ENCODE data around the gene TMC4.

Gene TMC4

GRCh38 chr19:54156490-54156889 is 16.5 kb downstream of the TMC4 start:
- peaks cover 42% of the 10 kb centered on the region for H3K36me3 ChIP-seq (ENCODE audit: control insufficient read depth, insufficient read depth, low read length)
- no peak for DNase-seq (ENCODE audit: extremely low read depth, insufficient read length)
- no peaks in the 10 kb centered on the region for H3K27me3 ChIP-seq (replicated peaks; ENCODE audit: control insufficient read depth, insufficient read depth, low read length)
- H3K4me3 ChIP-seq (replicated peaks; ENCODE audit: low read depth, low read length), result no peak overlapping the region
- TF ChIP-seq, protein P1, sequence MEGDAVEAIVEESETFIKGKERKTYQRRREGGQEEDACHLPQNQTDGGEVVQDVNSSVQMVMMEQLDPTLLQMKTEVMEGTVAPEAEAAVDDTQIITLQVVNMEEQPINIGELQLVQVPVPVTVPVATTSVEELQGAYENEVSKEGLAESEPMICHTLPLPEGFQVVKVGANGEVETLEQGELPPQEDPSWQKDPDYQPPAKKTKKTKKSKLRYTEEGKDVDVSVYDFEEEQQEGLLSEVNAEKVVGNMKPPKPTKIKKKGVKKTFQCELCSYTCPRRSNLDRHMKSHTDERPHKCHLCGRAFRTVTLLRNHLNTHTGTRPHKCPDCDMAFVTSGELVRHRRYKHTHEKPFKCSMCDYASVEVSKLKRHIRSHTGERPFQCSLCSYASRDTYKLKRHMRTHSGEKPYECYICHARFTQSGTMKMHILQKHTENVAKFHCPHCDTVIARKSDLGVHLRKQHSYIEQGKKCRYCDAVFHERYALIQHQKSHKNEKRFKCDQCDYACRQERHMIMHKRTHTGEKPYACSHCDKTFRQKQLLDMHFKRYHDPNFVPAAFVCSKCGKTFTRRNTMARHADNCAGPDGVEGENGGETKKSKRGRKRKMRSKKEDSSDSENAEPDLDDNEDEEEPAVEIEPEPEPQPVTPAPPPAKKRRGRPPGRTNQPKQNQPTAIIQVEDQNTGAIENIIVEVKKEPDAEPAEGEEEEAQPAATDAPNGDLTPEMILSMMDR (IDR thresholded peaks at IDR 0.05; ENCODE audit: insufficient read depth, low read length, poor library complexity, severe bottlenecking), result no peak

GRCh38 chr19:54155694-54156093 is 17.3 kb downstream of the TMC4 start:
- Histone ChIP-seq H3K27me3 (replicated peaks; ENCODE audit: control insufficient read depth, insufficient read depth, low read length) (no peaks in the 10 kb centered on the region), H3K4me3 (replicated peaks; ENCODE audit: low read depth, low read length) (no peak overlapping the region), H3K36me3 (ENCODE audit: control insufficient read depth, insufficient read depth, low read length) (peaks cover 46% of the 10 kb centered on the region)
- TF ChIP-seq, protein P1 (IDR thresholded peaks at IDR 0.05; ENCODE audit: insufficient read depth, low read length, poor library complexity, severe bottlenecking), result no peak
- DNase-seq (ENCODE audit: extremely low read depth, insufficient read length), result no peak

DNA sequence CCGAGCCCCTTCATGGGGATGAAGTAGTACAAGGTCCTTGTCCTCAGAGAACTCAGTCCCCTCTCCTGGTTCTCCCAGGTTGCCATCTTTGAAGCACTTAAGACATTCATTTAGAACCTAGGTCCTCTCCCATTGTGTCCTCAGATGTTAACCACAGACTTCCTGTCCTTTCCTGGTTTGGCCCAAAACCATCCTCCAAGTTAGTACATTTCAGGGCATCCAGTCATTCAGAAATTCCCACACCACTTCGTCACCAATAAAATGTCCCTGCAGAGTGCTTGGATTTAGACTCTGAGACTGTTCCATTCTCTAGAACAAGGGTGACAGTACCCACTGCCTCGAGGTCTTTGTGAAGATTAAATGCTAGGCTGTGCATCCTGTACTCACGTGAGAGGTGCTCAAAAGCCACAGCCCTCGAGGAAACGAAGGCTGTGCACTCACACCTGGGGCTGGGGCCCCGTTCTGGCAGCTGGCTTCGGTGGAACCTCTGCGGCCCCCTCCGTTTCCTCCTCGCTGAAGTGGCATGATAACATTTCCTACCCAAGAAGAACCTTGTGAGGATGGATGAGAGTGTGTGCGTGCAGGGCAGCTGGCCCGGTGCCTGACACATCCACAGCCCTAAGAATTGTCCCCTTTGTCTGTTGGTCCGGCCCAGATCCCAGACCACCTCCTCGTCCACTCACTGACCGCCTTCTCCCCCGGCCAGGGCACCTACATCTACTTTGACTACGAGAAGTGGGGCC is 18.2 kb downstream of the TMC4 start:
- TF ChIP-seq, protein P1 (IDR thresholded peaks at IDR 0.05; ENCODE audit: insufficient read depth, low read length, poor library complexity, severe bottlenecking), result no peak
- Histone ChIP-seq H3K27me3 (replicated peaks; ENCODE audit: control insufficient read depth, insufficient read depth, low read length) (no peaks in the 10 kb centered on the region), H3K4me3 (replicated peaks; ENCODE audit: low read depth, low read length) (no peak overlapping the region), H3K36me3 (ENCODE audit: control insufficient read depth, insufficient read depth, low read length) (peaks cover 49% of the 10 kb centered on the region)
- DNase-seq (ENCODE audit: extremely low read depth, insufficient read length), result no peak

GRCh38 chr19:54153731-54154326 is 19.1 kb downstream of the TMC4 start:
- no peak for DNase-seq (ENCODE audit: extremely low read depth, insufficient read length)
- no peaks in the 10 kb centered on the region for H3K27me3 ChIP-seq (replicated peaks; ENCODE audit: control insufficient read depth, insufficient read depth, low read length)
- TF ChIP-seq, protein P1 (IDR thresholded peaks at IDR 0.05; ENCODE audit: insufficient read depth, low read length, poor library complexity, severe bottlenecking), result no peak
- peaks cover 54% of the 10 kb centered on the region for H3K36me3 ChIP-seq (ENCODE audit: control insufficient read depth, insufficient read depth, low read length)
- no peak overlapping the region for H3K4me3 ChIP-seq (replicated peaks; ENCODE audit: low read depth, low read length)

GRCh38 chr19:54152878-54153524 is 20.0 kb downstream of the TMC4 start:
- no peaks in the 10 kb centered on the region for H3K27me3 ChIP-seq (replicated peaks; ENCODE audit: control insufficient read depth, insufficient read depth, low read length)
- no peak overlapping the region for H3K4me3 ChIP-seq (replicated peaks; ENCODE audit: low read depth, low read length)
- no peak for DNase-seq (ENCODE audit: extremely low read depth, insufficient read length)
- TF ChIP-seq, protein P1 (IDR thresholded peaks at IDR 0.05; ENCODE audit: insufficient read depth, low read length, poor library complexity, severe bottlenecking), result no peak
- H3K36me3 ChIP-seq (ENCODE audit: control insufficient read depth, insufficient read depth, low read length), result peaks cover 56% of the 10 kb centered on the region
